HepG2 (cell line): ENCODE measurements around the gene WIZ. TPM values are rescaled to one million over a fixed set of nuclear protein-coding genes. Genes with fewer than 3 reads are reported as not detected.
A peak's percentile ranks its signal among the peaks of the same experiment; 100 is the strongest.

ENCODE experiments used
- ATAC-seq: fragments of 200-7000 bp; cut with Tn5 transposase; 3 replicates; pipeline ENCODE4 v1.9.1; 2020; ENCODE audit warnings: mild to moderate bottlenecking, moderate library complexity
- BruUV-seq: library from RNA; stranded (reverse); fragments of 400-500 nt; replicated peaks from 2 replicates; lab custom pipeline; 2021; lab: Mats Ljungman, UMichigan
- CTCF ChIA-PET: fragments of 300-600 bp; formaldehyde crosslinking; extraction: SDS; loops from one replicate; lab custom pipeline; 2021; ENCODE audit warnings: low total read pairs, inconsistent platforms, low intra/inter-chr PET ratio; lab: Yijun Ruan, JAX
- POLR2A ChIA-PET: fragments of 350-600 bp; sonication (Branson Sonifier 250); formaldehyde crosslinking; loops from one replicate; lab custom pipeline; 2020; ENCODE audit warnings: antibody characterized with exemption, inconsistent platforms; lab: Yijun Ruan, JAX
- DNase-seq: peaks from one replicate; pipeline ENCODE4 v3.0.0-alpha.2; 2015; ENCODE audit warnings: low spot score
- FAIRE-seq: peaks from 3 replicates; lab custom pipeline; 2011; peaks lifted over from hg19 to GRCh38; lab: Jason Lieb, UNC
- H2AFZ ChIP-seq: one replicate; pipeline ENCODE4 v1.6.1; 2011; ENCODE audit warnings: low read length, inconsistent platforms
- H3K27ac ChIP-seq: fragments of 300-600 bp; 3 replicates; pipeline ENCODE4 v1.8.0; 2011; ENCODE audit warnings: mixed run types, mild to moderate bottlenecking, mixed read lengths, low read length, inconsistent platforms; ENCODE audit not compliant: insufficient read depth; ENCODE audit errors: extremely low read length
- H3K27me3 ChIP-seq, 2 experiments: fragments of 200-600 bp in 1 of 2; 2 replicates in 1 of 2; 3 replicates in 1 of 2; pipeline versions ENCODE4 v1.6.0 to v1.8.0; 2011; ENCODE audit warnings: low read length in 2 of 2, mild to moderate bottlenecking in 2 of 2, moderate library complexity in 2 of 2, inconsistent platforms in 1 of 2; ENCODE audit not compliant: insufficient read depth in 2 of 2, control insufficient read depth in 1 of 2
- H3K36me3 ChIP-seq, 2 experiments: fragments of 200-600 bp in 1 of 2; replicated peaks in 1 of 2; 2 replicates in 1 of 2; 3 replicates in 1 of 2; pipeline versions ENCODE4 v1.5.1 to v1.8.0; 2011; ENCODE audit warnings: low read length in 2 of 2, inconsistent platforms in 1 of 2; ENCODE audit not compliant: insufficient read depth in 2 of 2, control insufficient read depth in 1 of 2
- H3K4me1 ChIP-seq: 2 replicates; pipeline ENCODE4 v1.5.1; 2012; ENCODE audit warnings: low read length, inconsistent platforms; ENCODE audit not compliant: insufficient read depth
- H3K4me2 ChIP-seq: 2 replicates; pipeline ENCODE4 v1.6.0; 2011; ENCODE audit warnings: low read depth, low read length, inconsistent platforms
- H3K4me3 ChIP-seq, 3 experiments: fragments of 200-600 bp in 1 of 3; sonication (generic), shearing (Covaris generic) in 1 of 3; replicated peaks in 1 of 3; 2 replicates each; pipeline ENCODE4 v1.5.1; 2011 to 2016; ENCODE audit warnings: low read length in 3 of 3, inconsistent platforms in 2 of 3, low read depth in 2 of 3, mild to moderate bottlenecking in 2 of 3, control low read depth in 1 of 3, mixed read lengths in 1 of 3; ENCODE audit not compliant: insufficient read depth in 1 of 3
- H3K79me2 ChIP-seq: one replicate; pipeline ENCODE4 v1.6.1; 2011; ENCODE audit warnings: low read length, inconsistent platforms; ENCODE audit not compliant: insufficient read depth
- H3K9ac ChIP-seq: 2 replicates; pipeline ENCODE4 v1.6.0; 2011; ENCODE audit warnings: mild to moderate bottlenecking, low read depth, low read length, inconsistent platforms; ENCODE audit not compliant: insufficient read depth
- H3K9me3 ChIP-seq: 2 replicates; pipeline ENCODE4 v1.5.1; 2012; ENCODE audit warnings: mild to moderate bottlenecking, low read length
- H4K20me1 ChIP-seq: 2 replicates; pipeline ENCODE4 v1.6.0; 2011; ENCODE audit warnings: inconsistent platforms, mild to moderate bottlenecking, low read length, moderate library complexity; ENCODE audit not compliant: insufficient read depth
- BCLAF1 ChIP-seq: fragments of 450-650 bp; IDR thresholded peaks from 2 replicates; pipeline ENCODE4 v1.6.1; 2017; ENCODE audit warnings: mild to moderate bottlenecking
- DMAP1 ChIP-seq: IDR thresholded peaks from 2 replicates; pipeline ENCODE4 v1.6.1; 2016
- ESRRA ChIP-seq: sonication (generic); formaldehyde crosslinking; IDR thresholded peaks from 2 replicates; pipeline ENCODE4 v1.5.1; 2020; ENCODE audit warnings: mild to moderate bottlenecking, low read depth, missing genetic modification reagents
- NR2F2 ChIP-seq: IDR thresholded peaks from 2 replicates; pipeline ENCODE4 v1.6.1; 2012; ENCODE audit warnings: low read depth, inconsistent platforms, borderline replicate concordance
- TAF1 ChIP-seq: sonication (generic); formaldehyde crosslinking; IDR thresholded peaks from 2 replicates; pipeline ENCODE4 v1.4.0; 2020; ENCODE audit warnings: missing genetic modification reagents
- TERF1 ChIP-seq: sonication (generic); formaldehyde crosslinking; IDR thresholded peaks from 2 replicates; pipeline ENCODE4 v1.8.0; 2022; ENCODE audit warnings: mild to moderate bottlenecking, missing genetic modification reagents, moderate library complexity
- ZFP37 ChIP-seq: sonication (generic); formaldehyde crosslinking; IDR thresholded peaks from 2 replicates; pipeline ENCODE4 v1.4.0; 2020; ENCODE audit warnings: missing genetic modification reagents, borderline replicate concordance
- ZFP91 ChIP-seq: sonication (generic); formaldehyde crosslinking; IDR thresholded peaks from 2 replicates; pipeline ENCODE4 v1.9.0; 2022; ENCODE audit warnings: missing genetic modification reagents, mild to moderate bottlenecking, borderline replicate concordance
- ZIK1 ChIP-seq: sonication (generic); formaldehyde crosslinking; IDR thresholded peaks from 2 replicates; pipeline ENCODE4 v1.5.0; 2020; ENCODE audit warnings: mild to moderate bottlenecking, low read depth, missing genetic modification reagents, borderline replicate concordance
- ZNF674 ChIP-seq: sonication (generic); formaldehyde crosslinking; IDR thresholded peaks from 2 replicates; pipeline ENCODE4 v1.5.0; 2020; ENCODE audit warnings: low read depth, mild to moderate bottlenecking, missing genetic modification reagents
- ZNF768 ChIP-seq: sonication (generic); formaldehyde crosslinking; IDR thresholded peaks from 2 replicates; pipeline ENCODE4 v1.4.0; 2020; ENCODE audit warnings: missing genetic modification reagents
- WGBS: methylation state at CpG from one replicate; pipeline ENCODE4 v1.1.6; 2017; ENCODE audit warnings: low lambda C conversion rate; 5-methylcytosine and 5-hydroxymethylcytosine counted together
- in situ Hi-C: cut with HindIII; loops from 2 replicates; pipeline ENCODE4 v1.10.0; 2017; ENCODE audit warnings: low pct_unique_long_range_greater_than_20kb; ENCODE audit not compliant: extremely low pct_ligation_motif_present
- intact Hi-C: fragments of 100-400 bp; cut with micrococcal nuclease; formaldehyde crosslinking; loops from one replicate; pipeline ENCODE4 v1.10.0; 2022; ENCODE audit not compliant: unreplicated experiment
- polyA plus RNA-seq, 8 experiments: library from polyadenylated mRNA; depleted of rRNA in 3 of 8; stranded (reverse) in 7 of 8; unstranded in 1 of 8; fragments of >200 nt; fragmentation: Illumina TruSeq in 4 of 8; extraction: Trizol in 4 of 8; gene quantifications; 2 replicates each; pipeline versions ENCODE4 v1.2.1 to v1.2.3, GENCODE V29; 2011 to 2016; ENCODE audit warnings: low read depth in 4 of 8, missing spikeins in 1 of 8, mixed read lengths in 1 of 8; ENCODE audit not compliant: insufficient read depth in 1 of 8
- total RNA-seq, 5 experiments: library from RNA; depleted of rRNA; stranded (reverse); fragments of >200 nt; fragmentation: Illumina TruSeq; extraction: Trizol; gene quantifications; 2 replicates each; pipeline ENCODE4 v1.2.3, GENCODE V29; 2016; ENCODE audit warnings: low read depth in 1 of 5

The WIZ gene
- total and polyA plus RNA-seq, 2 of the 13 experiments (the other 11 are each of a cell fraction or from before 2014, with no cell fraction given), result 4.7 to 4.8 TPM

DNA sequence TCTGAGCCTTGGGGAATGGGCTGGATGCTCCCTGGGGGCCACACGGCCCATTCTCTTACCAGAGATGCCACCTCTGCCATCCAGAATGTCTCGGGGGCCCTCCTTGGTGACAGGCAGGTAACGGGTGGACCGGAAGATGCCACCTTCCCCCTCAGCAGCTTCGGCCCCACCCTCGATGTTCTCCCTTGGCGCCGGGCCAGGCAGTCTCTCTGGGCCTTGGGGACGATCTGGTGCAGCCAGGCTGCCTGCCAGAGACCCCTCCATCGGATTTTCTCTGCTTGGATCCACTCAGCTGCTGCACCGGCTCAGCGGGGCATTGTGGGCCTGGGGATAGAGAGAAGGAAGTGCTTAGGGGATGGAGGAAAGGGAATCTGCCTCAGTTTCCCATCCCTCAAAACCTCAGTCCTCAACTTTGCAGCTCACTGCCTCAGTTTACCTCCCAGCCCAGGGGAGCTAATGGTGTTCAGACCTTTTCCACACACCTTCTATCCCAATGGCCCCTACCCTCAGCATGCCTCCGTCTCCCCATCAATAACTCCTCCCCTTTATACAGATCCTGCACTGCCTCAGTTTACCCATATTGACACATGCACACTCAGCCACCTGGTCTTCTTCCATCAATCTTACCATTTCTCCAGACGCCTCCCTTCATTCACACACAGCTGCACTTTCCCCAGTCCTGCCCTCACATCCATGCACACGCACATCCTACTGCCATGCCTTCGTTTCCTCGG lies 1.5 kb downstream of the WIZ start:
- H3K79me2 ChIP-seq, result no peaks in the 10 kb centered on the region
- BruUV-seq, result no TSS peak
- WGBS, result 66% methylated on average over 5 of the region's 17 CpGs
- no peak overlapping the region for H2AFZ ChIP-seq
- POLR2A ChIA-PET, result interaction anchor here (0.6 to 1.1 kb wide), 2 partner anchors 29 to 759 kb away, joined by 3 read pairs; no protein-coding TSS in a partner anchor
- H3K9ac ChIP-seq, result no peak overlapping the region
- no peaks in the 10 kb centered on the region for H3K27me3 ChIP-seq
- H4K20me1 ChIP-seq, result no peaks in the 10 kb centered on the region
- in situ Hi-C loops (no loop called here), intact Hi-C loops (no loop called here)
- H3K4me3 ChIP-seq, result no peak overlapping the region; a peak in 2 of 6 replicates
- DNase-seq (no peak), FAIRE-seq (no peak), ATAC-seq (no peak)
- CTCF ChIA-PET, result no interaction called here
- peak overlapping the region; percentile 81 for H3K4me2 ChIP-seq
- peaks cover 30% of the 10 kb centered on the region for H3K4me1 ChIP-seq
- H3K36me3 ChIP-seq, result no peaks in the 10 kb centered on the region
- no peak overlapping the region for H3K27ac ChIP-seq
- H3K9me3 ChIP-seq, result no peaks in the 10 kb centered on the region
- TF ChIP-seq TERF1 (CRISPR knock-in tag) (no peak), NR2F2 (no peak)
- TF ChIP-seq, all 625 proteins: peak for 0

DNA sequence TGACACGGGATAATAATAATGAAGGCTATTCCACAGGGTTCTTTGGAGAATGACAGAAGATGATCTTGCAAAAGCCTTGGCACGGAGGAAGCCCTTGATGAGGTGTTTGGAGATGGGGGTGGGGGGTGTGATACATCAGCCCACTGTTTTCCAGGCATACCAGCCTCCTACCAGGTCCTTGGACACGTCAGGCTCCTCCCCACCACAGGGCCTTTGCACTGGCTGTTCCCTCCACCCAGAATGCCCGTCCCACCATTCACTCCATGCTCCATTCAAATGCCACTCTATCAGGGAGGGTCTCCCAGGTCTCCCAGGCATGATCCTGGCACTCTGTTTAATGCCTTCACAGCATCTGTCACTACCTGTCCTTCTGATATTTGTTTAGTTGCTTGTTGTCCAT lies 2.7 kb downstream of the WIZ start:
- FAIRE-seq, result no peak
- no peak overlapping the region for H3K9ac ChIP-seq
- no peak for ATAC-seq
- BruUV-seq, result no TSS peak
- in situ Hi-C loops, result no loop called here
- no peaks in the 10 kb centered on the region for H4K20me1 ChIP-seq
- intact Hi-C loops, result no loop called here
- no peaks in the 10 kb centered on the region for H3K79me2 ChIP-seq
- H3K36me3 ChIP-seq, result no peaks in the 10 kb centered on the region
- DNase-seq, result no peak
- no peaks in the 10 kb centered on the region for H3K9me3 ChIP-seq
- no peak overlapping the region for H2AFZ ChIP-seq
- no peaks in the 10 kb centered on the region for H3K27me3 ChIP-seq
- WGBS, result 79% methylated on average over 4 of the region's 4 CpGs
- H3K4me2 ChIP-seq, result no peak overlapping the region
- POLR2A ChIA-PET, result no interaction called here
- H3K27ac ChIP-seq, result no peak overlapping the region
- CTCF ChIA-PET, result no interaction called here
- H3K4me3 ChIP-seq, result no peak overlapping the region
- H3K4me1 ChIP-seq, result peaks cover 21% of the 10 kb centered on the region
- TF ChIP-seq DMAP1 (CRISPR knock-in tag), result no peak
- no peak for TF ChIP-seq ZFP37
- no peak for TF ChIP-seq ZNF768 (CRISPR knock-in tag)
- TF ChIP-seq TAF1 (CRISPR knock-in tag), result no peak
- no peak for TF ChIP-seq ZFP91 (CRISPR knock-in tag)
- TF ChIP-seq BCLAF1, result no peak
- no peak for TF ChIP-seq ZIK1
- TF ChIP-seq ESRRA, result no peak
- no peak for TF ChIP-seq ZNF674
